GM18517 (cell line): ENCODE results near the gene FOXP4.

Experiments
- ATAC-seq: cut with Tn5 transposase; IDR thresholded peaks from one replicate; pipeline ENCODE4 v1.9.1; 2021; ENCODE audit warnings: mild to moderate bottlenecking, moderate library complexity; ENCODE audit not compliant: unreplicated experiment

FOXP4 gene

GRCh38 chr6:41623330-41623729, 77.1 kb downstream of the FOXP4 start:
- no peak for ATAC-seq

- ATAC-seq: no peak
Observed at GRCh38 chr6:41624621-41625380, 78.6 kb downstream of the FOXP4 start.

- no peak for ATAC-seq
Observed at GRCh38 chr6:41625442-41625841, 79.3 kb downstream of the FOXP4 start.

GRCh38 chr6:41626022-41626421, 79.8 kb downstream of the FOXP4 start:
- no peak for ATAC-seq

GRCh38 chr6:41626917-41627316, 80.7 kb downstream of the FOXP4 start:
- no peak for ATAC-seq

- ATAC-seq: no peak
Observed at GRCh38 chr6:41629128-41629527, 82.9 kb downstream of the FOXP4 start.

GRCh38 chr6:41630069-41630468, 83.9 kb downstream of the FOXP4 start:
- no peak for ATAC-seq

GRCh38 chr6:41630946-41631345, 84.8 kb downstream of the FOXP4 start:
- no peak for ATAC-seq

- ATAC-seq: no peak
Observed at GRCh38 chr6:41633056-41633634, 87.0 kb downstream of the FOXP4 start.

- no peak for ATAC-seq
Observed at GRCh38 chr6:41634657-41635056, 88.5 kb downstream of the FOXP4 start.

- ATAC-seq: no peak
Observed at GRCh38 chr6:41635365-41635764, 89.2 kb downstream of the FOXP4 start.

- no peak for ATAC-seq
Observed at GRCh38 chr6:41636833-41637193, 90.6 kb downstream of the FOXP4 start.

GRCh38 chr6:41637194-41638001, 91.2 kb downstream of the FOXP4 start:
- ATAC-seq: no peak

GRCh38 chr6:41638002-41638934, 92.1 kb downstream of the FOXP4 start, which contains the start of gene MDFI:
TSS of gene MDFI (plus strand) at chr6:41638468. CDS start at chr6:41638750, 282 bp downstream.
- no peak for ATAC-seq

GRCh38 chr6:41638935-41639808, 93.0 kb downstream of the FOXP4 start:
- ATAC-seq: no peak

- ATAC-seq: no peak
Observed at GRCh38 chr6:41639809-41640371, 93.7 kb downstream of the FOXP4 start.

- no peak for ATAC-seq
Observed at GRCh38 chr6:41640426-41640825, 94.2 kb downstream of the FOXP4 start.

GRCh38 chr6:41641352-41641925, 95.3 kb downstream of the FOXP4 start:
- no peak for ATAC-seq
